Esophagus (tissue), 2 donors: ENCODE results near the gene COL6A3. TPM values are rescaled to one million over a fixed set of nuclear protein-coding genes. Genes with fewer than 3 reads are reported as not detected.
A peak's percentile ranks its signal among the peaks of the same experiment; 100 is the strongest.

Experiments
- H3K27ac ChIP-seq, 2 donors: one replicate each; pipeline ENCODE4 v1.5.1; 2013; ENCODE audit warnings: low read depth in 2 of 2, mild to moderate bottlenecking in 2 of 2, inconsistent platforms in 1 of 2, low read length in 1 of 2, moderate library complexity in 1 of 2
- H3K27me3 ChIP-seq, 2 donors: one replicate each; pipeline ENCODE4 v1.6.1; 2013; ENCODE audit warnings: low read length in 2 of 2, control low read depth in 1 of 2, mild to moderate bottlenecking in 1 of 2; ENCODE audit not compliant: insufficient read depth in 2 of 2, control insufficient read depth in 1 of 2
- H3K36me3 ChIP-seq, 2 donors: one replicate each; pipeline ENCODE4 v1.6.1; 2013; ENCODE audit warnings: low read length in 1 of 2; ENCODE audit not compliant: control insufficient read depth in 2 of 2, insufficient read depth in 2 of 2
- H3K4me1 ChIP-seq, 2 donors: one replicate each; pipeline ENCODE4 v1.6.1; 2013; ENCODE audit warnings: low read length in 1 of 2; ENCODE audit not compliant: control insufficient read depth in 2 of 2, insufficient read depth in 2 of 2
- H3K4me3 ChIP-seq, 2 donors: one replicate each; pipeline ENCODE4 v1.5.1; 2013; ENCODE audit warnings: low read length in 2 of 2, mild to moderate bottlenecking in 2 of 2, low read depth in 1 of 2, moderate library complexity in 1 of 2
- H3K9me3 ChIP-seq, 2 donors: one replicate each; pipeline ENCODE4 v1.6.1; 2013; ENCODE audit warnings: mild to moderate bottlenecking in 2 of 2, low read depth in 1 of 2, low read length in 1 of 2, moderate library complexity in 1 of 2; ENCODE audit not compliant: control insufficient read depth in 2 of 2, insufficient read depth in 1 of 2
- WGBS, 2 donors: extraction: QIAGEN DNeasy Blood & Tissue Kit; methylation state at CpG; one replicate each; pipeline ENCODE4 v1.1.7; 2013; 5-methylcytosine and 5-hydroxymethylcytosine counted together
- polyA plus RNA-seq, 2 donors: library from polyadenylated mRNA; stranded (reverse); fragments of 200-250 nt; gene quantifications; one replicate each; pipeline ENCODE4 v1.2.3, GENCODE V29; 2013
- donor health status: healthy with polysubstance abuse.
- donor health status: Bipolar disorder and iron deficiency.

The COL6A3 gene
- polyA plus RNA-seq, 2 donors: 4.3 to 10.3 TPM

GRCh38 chr2:237287872-237288271, 126.1 kb downstream of the COL6A3 start:
- Histone ChIP-seq H3K9me3 (no peaks in the 10 kb centered on the region), H3K27ac (no peak overlapping the region), H3K4me3 (no peak overlapping the region), H3K36me3 (no peaks in the 10 kb centered on the region), H3K27me3 (peaks cover 0 to 2% of the 10 kb centered on the region in 2 donors), H3K4me1 (no peaks in the 10 kb centered on the region)
- 80 to 88% methylated on average over 1 of the region's 1 CpG for WGBS, 2 donors

GRCh38 chr2:237283131-237283928, 130.6 kb downstream of the COL6A3 start:
- no peak overlapping the region for H3K4me3 ChIP-seq
- H3K27ac ChIP-seq: no peak overlapping the region
- no peaks in the 10 kb centered on the region for H3K9me3 ChIP-seq
- H3K36me3 ChIP-seq: no peaks in the 10 kb centered on the region
- peaks cover 0 to 2% of the 10 kb centered on the region in 2 donors for H3K27me3 ChIP-seq
- WGBS, 2 donors: 70 to 71% methylated on average over 4 of the region's 4 CpGs
- peaks cover 0 to 2% of the 10 kb centered on the region in 2 donors for H3K4me1 ChIP-seq

- Histone ChIP-seq H3K4me3 (no peak overlapping the region), H3K9me3 (no peaks in the 10 kb centered on the region), H3K27ac (no peak overlapping the region), H3K36me3 (no peaks in the 10 kb centered on the region), H3K27me3 (peaks cover 0 to 2% of the 10 kb centered on the region in 2 donors), H3K4me1 (peaks cover 0 to 2% of the 10 kb centered on the region in 2 donors)
- WGBS, 2 donors: 84 to 88% methylated on average over 1 of the region's 1 CpG
Measured at GRCh38 chr2:237282568-237283128, 131.3 kb downstream of the COL6A3 start.

GRCh38 chr2:237281836-237282306, 132.1 kb downstream of the COL6A3 start:
- Histone ChIP-seq H3K9me3 (no peaks in the 10 kb centered on the region), H3K27me3 (peaks cover 0 to 2% of the 10 kb centered on the region in 2 donors), H3K36me3 (no peaks in the 10 kb centered on the region), H3K4me3 (no peak overlapping the region), H3K4me1 (peaks cover 0 to 2% of the 10 kb centered on the region in 2 donors), H3K27ac (no peak overlapping the region)
- 66 to 70% methylated on average over 3 of the region's 3 CpGs for WGBS, 2 donors

GRCh38 chr2:237280939-237281338, 133.0 kb downstream of the COL6A3 start:
- Histone ChIP-seq H3K4me1 (peaks cover 0 to 2% of the 10 kb centered on the region in 2 donors), H3K4me3 (no peak overlapping the region), H3K27ac (peak overlapping the region in 1 of 2 donors; percentile 5), H3K9me3 (no peaks in the 10 kb centered on the region), H3K36me3 (no peaks in the 10 kb centered on the region), H3K27me3 (peaks cover 0 to 2% of the 10 kb centered on the region in 2 donors)
- 79% methylated on average over 8 of the region's 8 CpGs for WGBS, 2 donors

- H3K4me1 ChIP-seq: peaks cover 0 to 2% of the 10 kb centered on the region in 2 donors
- peaks cover 0 to 2% of the 10 kb centered on the region in 2 donors for H3K27me3 ChIP-seq
- no peak overlapping the region for H3K4me3 ChIP-seq
- H3K36me3 ChIP-seq: no peaks in the 10 kb centered on the region
- H3K9me3 ChIP-seq: no peaks in the 10 kb centered on the region
- no peak overlapping the region for H3K27ac ChIP-seq
- 63 to 71% methylated on average over 11 of the region's 11 CpGs for WGBS, 2 donors
Measured at GRCh38 chr2:237280229-237280628, 133.7 kb downstream of the COL6A3 start.

- Histone ChIP-seq H3K27ac (peak overlapping the region; percentile 7 to 8), H3K4me1 (peaks cover 0 to 2% of the 10 kb centered on the region in 2 donors), H3K4me3 (no peak overlapping the region), H3K9me3 (no peaks in the 10 kb centered on the region), H3K36me3 (no peaks in the 10 kb centered on the region), H3K27me3 (no peaks in the 10 kb centered on the region)
- WGBS, 2 donors: 77% methylated on average over 9 of the region's 9 CpGs
Measured at GRCh38 chr2:237279012-237279768, 134.8 kb downstream of the COL6A3 start.

- 56 to 58% methylated on average over 6 of the region's 6 CpGs for WGBS, 2 donors
- peaks cover 0 to 2% of the 10 kb centered on the region in 2 donors for H3K4me1 ChIP-seq
Measured at GRCh38 chr2:237278568-237278967, 135.4 kb downstream of the COL6A3 start.

GRCh38 chr2:237276716-237277490, 137.1 kb downstream of the COL6A3 start:
- WGBS, 2 donors: 85 to 86% methylated on average over 8 of the region's 8 CpGs
- no peak overlapping the region for H3K4me3 ChIP-seq
- H3K36me3 ChIP-seq: no peaks in the 10 kb centered on the region
- peaks cover 0 to 2% of the 10 kb centered on the region in 2 donors for H3K4me1 ChIP-seq
- H3K27ac ChIP-seq: no peak overlapping the region
- H3K9me3 ChIP-seq: no peaks in the 10 kb centered on the region
- no peaks in the 10 kb centered on the region for H3K27me3 ChIP-seq

More at GRCh38 chr2:237278568-237278967, 135.4 kb downstream of the COL6A3 start:
- Histone ChIP-seq H3K9me3 (no peaks in the 10 kb centered on the region), H3K4me3 (no peak overlapping the region), H3K27ac (peak overlapping the region; percentile 14 to 31), H3K27me3 (no peaks in the 10 kb centered on the region), H3K36me3 (no peaks in the 10 kb centered on the region)
